ENCODE results near the gene UBFD1. TPM values are rescaled to one million over a fixed set of nuclear protein-coding genes. Genes with fewer than 3 reads are reported as not detected.
A peak's percentile ranks its signal among the peaks of the same experiment; 100 is the strongest.
"Not testable (repeated sequence)": the region's sequence is repeated elsewhere in the genome, so short reads cannot be mapped to it uniquely, and the experiment has no call there.

Gene UBFD1
- total RNA-seq, 2 experiments from 2014 or later, result 53.7 to 59.5 TPM

DNA sequence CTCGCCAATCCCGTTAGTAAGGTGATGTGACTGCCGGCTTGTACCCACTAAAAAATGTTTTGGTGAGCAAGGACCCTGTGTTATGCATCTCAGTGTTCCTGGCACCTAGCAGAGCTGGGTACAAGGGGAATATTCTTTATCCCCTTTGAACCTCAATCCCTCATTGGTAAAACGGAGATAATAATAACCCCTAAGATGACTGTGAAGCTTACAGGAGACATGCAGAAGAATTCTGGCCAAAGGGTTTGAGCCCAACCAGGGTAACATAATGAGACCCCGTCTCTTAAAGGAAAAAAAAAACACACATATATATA is 48.1 kb upstream of the UBFD1 start:
- Histone ChIP-seq H3K27ac (ENCODE audit: low read depth in 1 of 2, low read length in 2 of 2) (no peak overlapping the region), H3K4me3 (ENCODE audit: low read length) (peak overlapping the region; percentile 66), H3K4me1 (ENCODE audit: insufficient read depth, low read length) (peaks cover 64% of the 10 kb centered on the region), H3K36me3 (ENCODE audit: insufficient read depth, low read length) (no peaks in the 10 kb centered on the region), H3K9me3 (ENCODE audit: control insufficient read depth in 1 of 2, insufficient read depth in 1 of 2, low read length in 2 of 2) (no peaks in the 10 kb centered on the region), H3K27me3 (ENCODE audit: control insufficient read depth in 1 of 2, insufficient read depth in 2 of 2, low read length in 2 of 2) (no peaks in the 10 kb centered on the region)
- TF ChIP-seq, protein P1, sequence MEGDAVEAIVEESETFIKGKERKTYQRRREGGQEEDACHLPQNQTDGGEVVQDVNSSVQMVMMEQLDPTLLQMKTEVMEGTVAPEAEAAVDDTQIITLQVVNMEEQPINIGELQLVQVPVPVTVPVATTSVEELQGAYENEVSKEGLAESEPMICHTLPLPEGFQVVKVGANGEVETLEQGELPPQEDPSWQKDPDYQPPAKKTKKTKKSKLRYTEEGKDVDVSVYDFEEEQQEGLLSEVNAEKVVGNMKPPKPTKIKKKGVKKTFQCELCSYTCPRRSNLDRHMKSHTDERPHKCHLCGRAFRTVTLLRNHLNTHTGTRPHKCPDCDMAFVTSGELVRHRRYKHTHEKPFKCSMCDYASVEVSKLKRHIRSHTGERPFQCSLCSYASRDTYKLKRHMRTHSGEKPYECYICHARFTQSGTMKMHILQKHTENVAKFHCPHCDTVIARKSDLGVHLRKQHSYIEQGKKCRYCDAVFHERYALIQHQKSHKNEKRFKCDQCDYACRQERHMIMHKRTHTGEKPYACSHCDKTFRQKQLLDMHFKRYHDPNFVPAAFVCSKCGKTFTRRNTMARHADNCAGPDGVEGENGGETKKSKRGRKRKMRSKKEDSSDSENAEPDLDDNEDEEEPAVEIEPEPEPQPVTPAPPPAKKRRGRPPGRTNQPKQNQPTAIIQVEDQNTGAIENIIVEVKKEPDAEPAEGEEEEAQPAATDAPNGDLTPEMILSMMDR (IDR thresholded peaks at IDR 0.05), result no peak
- ATAC-seq (ENCODE audit: poor library complexity) (no peak), DNase-seq (no peak)
- ChIA-PET POLR2A (interaction anchor here (0.8 to 2.3 kb wide), 3 partner anchors 13 to 132 kb away, joined by 3 to 17 read pairs (median 3); partner anchors contain the start of genes DCTN5, EARS2, PALB2 and UBFD1), CTCF (interaction anchor here (1.1 to 2.0 kb wide), 3 partner anchors 48 to 87 kb away, joined by 3 to 5 read pairs (median 5); partner anchors contain the start of genes EARS2 and UBFD1)
- Mint-ChIP-seq H3K27me3 (no peaks in the 10 kb centered on the region), H3K4me3 (peak overlapping the region; percentile 99), H3K27ac (peak overlapping the region; percentile 84), H3K36me3 (ENCODE audit: low read depth) (peaks cover 5% of the 10 kb centered on the region), H3K4me1 (ENCODE audit: low read depth) (peaks cover 58% of the 10 kb centered on the region), H3K9me3 (no peaks in the 10 kb centered on the region)
- intact Hi-C loops (cut with DNase I, micrococcal nuclease), result loop anchor here (5.0 to 10.0 kb wide), 2 partner anchors 55 to 57 kb away; partner anchors contain the start of gene COG7 (in 2 of the 2)

DNA sequence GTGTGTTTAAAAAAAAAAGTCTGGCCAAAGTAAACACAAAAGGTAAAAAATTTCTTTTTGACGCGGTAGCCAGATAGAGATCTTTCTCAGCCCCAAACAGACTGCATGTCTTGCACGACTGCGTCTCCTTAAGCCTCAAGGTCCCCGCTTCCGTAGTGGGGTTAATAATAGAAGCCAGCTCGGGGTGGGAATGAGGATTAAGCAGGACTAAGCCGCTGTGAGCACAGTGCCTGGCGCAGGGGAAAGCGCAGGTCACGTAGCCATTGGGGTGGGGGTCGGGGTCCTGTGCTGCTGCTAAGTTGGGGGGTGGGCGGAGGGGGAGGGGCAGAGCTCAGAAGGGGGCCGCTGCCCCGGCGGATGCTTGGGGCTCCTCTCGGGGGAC is 47.8 kb upstream of the UBFD1 start:
- Mint-ChIP-seq H3K27me3 (no peaks in the 10 kb centered on the region), H3K9me3 (no peaks in the 10 kb centered on the region), H3K27ac (peak overlapping the region; percentile 84), H3K4me1 (ENCODE audit: low read depth) (peaks cover 58% of the 10 kb centered on the region), H3K36me3 (ENCODE audit: low read depth) (peaks cover 5% of the 10 kb centered on the region), H3K4me3 (peak overlapping the region; percentile 99)
- ATAC-seq (ENCODE audit: poor library complexity) (peak; percentile 45), DNase-seq (peak in 12 of 14 experiments; percentile 5 to 71 (median 20))
- TF ChIP-seq, protein P1 (IDR thresholded peaks at IDR 0.05), result no peak
- H3K4me3 ChIP-seq (ENCODE audit: low read length), result peak overlapping the region; percentile 66
- H3K4me1 ChIP-seq (ENCODE audit: insufficient read depth, low read length), result peaks cover 64% of the 10 kb centered on the region
- no peaks in the 10 kb centered on the region for H3K27me3 ChIP-seq (ENCODE audit: control insufficient read depth in 1 of 2, insufficient read depth in 2 of 2, low read length in 2 of 2)
- H3K27ac ChIP-seq (ENCODE audit: low read depth in 1 of 2, low read length in 2 of 2), result no peak overlapping the region
- H3K9me3 ChIP-seq (ENCODE audit: control insufficient read depth in 1 of 2, insufficient read depth in 1 of 2, low read length in 2 of 2), result no peaks in the 10 kb centered on the region
- ChIA-PET POLR2A (interaction anchor here (0.8 to 2.3 kb wide), 4 partner anchors 12 to 131 kb away, joined by 3 to 17 read pairs (median 4); partner anchors contain the start of genes DCTN5, EARS2, PALB2 and UBFD1), CTCF (interaction anchor here (1.1 to 2.0 kb wide), 3 partner anchors 48 to 87 kb away, joined by 3 to 5 read pairs (median 5); partner anchors contain the start of genes EARS2 and UBFD1)
- H3K36me3 ChIP-seq (ENCODE audit: insufficient read depth, low read length), result no peaks in the 10 kb centered on the region
- intact Hi-C loops (cut with DNase I, micrococcal nuclease), result loop anchor here (1.0 to 10.0 kb wide), 5 partner anchors 47 to 87 kb away; partner anchors contain the start of genes COG7 (in 2 of the 2), EARS2 (in 2 of the 2), UBFD1 (in 2 of the 2) and NDUFAB1 (in 1 of the 2)

DNA sequence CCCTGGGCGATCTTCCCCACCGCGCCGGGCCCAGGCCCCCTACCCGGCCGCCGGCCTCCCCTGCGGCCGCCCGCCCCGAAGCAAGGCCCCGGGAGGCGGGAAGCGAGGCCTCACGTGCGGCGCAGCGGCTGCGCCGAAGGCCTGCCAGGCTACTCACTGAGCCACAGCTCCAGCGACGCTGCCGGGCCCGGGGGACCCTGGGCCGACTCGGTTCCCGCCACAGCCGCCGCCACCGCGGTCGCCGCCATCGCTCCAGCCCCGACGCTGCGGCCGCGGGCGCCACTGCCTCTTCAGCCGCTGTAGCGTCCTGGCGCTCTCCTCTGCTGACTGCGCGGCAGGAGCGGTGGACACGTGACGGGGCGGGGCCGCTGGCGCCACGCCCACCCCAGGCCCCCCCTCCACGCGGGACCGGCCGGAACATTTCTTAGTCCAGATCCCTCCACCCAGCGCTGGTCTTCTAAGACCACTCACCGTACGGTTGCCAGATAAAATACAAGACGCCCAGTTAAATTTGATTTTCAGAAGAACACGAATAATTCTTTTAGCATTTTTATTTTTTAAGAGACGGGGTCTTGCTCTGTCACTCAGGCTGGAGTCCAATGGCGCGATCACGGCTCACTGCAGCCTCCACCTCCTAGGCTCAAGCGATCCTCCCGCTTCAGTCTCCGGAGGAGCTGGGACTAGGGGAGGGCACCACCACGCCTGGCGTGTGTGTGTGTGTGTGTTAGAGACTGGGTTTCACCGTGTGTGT is 47.2 kb upstream of the UBFD1 start, which contains the start of gene GGA2:
GGA2 (minus strand) TSS at position 331 of the 751 bp plus-strand sequence; CDS start at position 248, 83 bp downstream.
- Mint-ChIP-seq H3K27ac (peak within 1 kb of the TSS; percentile 84), H3K36me3 (ENCODE audit: low read depth) (peaks cover 5% of the 10 kb centered on the region), H3K4me1 (ENCODE audit: low read depth) (peaks cover 58% of the 10 kb centered on the region), H3K27me3 (no peaks in the 10 kb centered on the region), H3K9me3 (no peaks in the 10 kb centered on the region), H3K4me3 (peak within 1 kb of the TSS; percentile 99)
- intact Hi-C loops (cut with DNase I, micrococcal nuclease), result loop anchor here (1.0 to 2.0 kb wide), 3 partner anchors 46 to 86 kb away; partner anchors contain the start of genes EARS2 (in 2 of the 2), UBFD1 (in 2 of the 2) and NDUFAB1 (in 1 of the 2)
- H3K27me3 ChIP-seq (ENCODE audit: control insufficient read depth in 1 of 2, insufficient read depth in 2 of 2, low read length in 2 of 2), result no peaks in the 10 kb centered on the region
- POLR2A ChIA-PET, result interaction anchor here (0.7 to 2.3 kb wide), 5 partner anchors 12 to 131 kb away, joined by 3 to 17 read pairs (median 3); partner anchors contain the start of genes DCTN5, EARS2, PALB2 and UBFD1
- peaks cover 63% of the 10 kb centered on the region for H3K4me1 ChIP-seq (ENCODE audit: insufficient read depth, low read length)
- CTCF ChIA-PET, result interaction anchor here (1.1 to 2.0 kb wide), 2 partner anchors 47 to 76 kb away, joined by 5 read pairs; partner anchors contain the start of genes EARS2 and UBFD1
- H3K36me3 ChIP-seq (ENCODE audit: insufficient read depth, low read length), result no peaks in the 10 kb centered on the region
- H3K27ac ChIP-seq (ENCODE audit: low read depth in 1 of 2, low read length in 2 of 2), result peak within 1 kb of the TSS in 1 of 2 donors; percentile 13
- peak within 1 kb of the TSS; percentile 66 for H3K4me3 ChIP-seq (ENCODE audit: low read length)
- DNase-seq, result peak; percentile 65 to 90 (median 74)
- TF ChIP-seq, protein P1 (IDR thresholded peaks at IDR 0.05), result no peak
- ATAC-seq (ENCODE audit: poor library complexity), result peak; percentile 86
- no peaks in the 10 kb centered on the region for H3K9me3 ChIP-seq (ENCODE audit: control insufficient read depth in 1 of 2, insufficient read depth in 1 of 2, low read length in 2 of 2)

DNA sequence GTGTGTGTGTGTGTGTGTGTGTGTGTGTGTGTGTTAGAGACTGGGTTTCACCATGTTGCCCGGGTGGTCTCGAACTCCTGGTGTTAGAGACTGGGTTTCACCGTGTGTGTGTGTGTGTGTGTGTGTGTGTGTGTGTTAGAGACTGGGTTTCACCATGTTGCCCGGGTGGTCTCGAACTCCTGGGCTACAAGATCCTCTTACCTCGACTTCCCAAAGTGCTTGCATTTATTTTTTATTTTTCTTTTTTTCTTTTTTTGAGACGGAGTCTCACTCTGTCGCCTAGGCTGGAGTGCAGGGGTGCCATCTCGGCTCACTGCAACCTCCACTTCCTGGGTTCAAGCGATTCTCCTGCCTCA is 46.6 kb upstream of the UBFD1 start:
- Histone ChIP-seq H3K4me1 (ENCODE audit: insufficient read depth, low read length) (peaks cover 65% of the 10 kb centered on the region), H3K4me3 (ENCODE audit: low read length) (peak overlapping the region; percentile 66)
- ATAC-seq (ENCODE audit: poor library complexity); H3K36me3 Mint-ChIP-seq (ENCODE audit: low read depth); H3K27me3 ChIP-seq (ENCODE audit: control insufficient read depth in 1 of 2, insufficient read depth in 2 of 2, low read length in 2 of 2); H3K36me3 ChIP-seq (ENCODE audit: insufficient read depth, low read length); H3K9me3 Mint-ChIP-seq; H3K27me3 Mint-ChIP-seq; DNase-seq; CTCF ChIA-PET; H3K27ac ChIP-seq (ENCODE audit: low read depth in 1 of 2, low read length in 2 of 2); H3K9me3 ChIP-seq (ENCODE audit: control insufficient read depth in 1 of 2, insufficient read depth in 1 of 2, low read length in 2 of 2): not testable (repeated sequence)
- intact Hi-C loops (cut with DNase I, micrococcal nuclease), result loop anchor here (1.0 to 2.0 kb wide), 3 partner anchors 46 to 86 kb away; partner anchors contain the start of genes EARS2 (in 2 of the 2), UBFD1 (in 2 of the 2) and NDUFAB1 (in 1 of the 2)
- POLR2A ChIA-PET, result interaction anchor here (0.7 to 2.3 kb wide), 3 partner anchors 14 to 47 kb away, joined by 3 to 17 read pairs (median 4); partner anchors contain the start of genes EARS2 and UBFD1
- Mint-ChIP-seq H3K4me1 (ENCODE audit: low read depth) (peaks cover 57% of the 10 kb centered on the region), H3K4me3 (peak overlapping the region; percentile 89), H3K27ac (peak overlapping the region; percentile 70)

All from CD4-positive, alpha-beta T cell (primary cell).